Kidney tubule cell (primary cell): ENCODE data around the gene AMHR2.

ENCODE experiments used
- DNase-seq: peaks from one replicate; pipeline ENCODE4 v3.0.0-alpha.2; 2018; ENCODE audit warnings: low spot score

The AMHR2 gene

DNA sequence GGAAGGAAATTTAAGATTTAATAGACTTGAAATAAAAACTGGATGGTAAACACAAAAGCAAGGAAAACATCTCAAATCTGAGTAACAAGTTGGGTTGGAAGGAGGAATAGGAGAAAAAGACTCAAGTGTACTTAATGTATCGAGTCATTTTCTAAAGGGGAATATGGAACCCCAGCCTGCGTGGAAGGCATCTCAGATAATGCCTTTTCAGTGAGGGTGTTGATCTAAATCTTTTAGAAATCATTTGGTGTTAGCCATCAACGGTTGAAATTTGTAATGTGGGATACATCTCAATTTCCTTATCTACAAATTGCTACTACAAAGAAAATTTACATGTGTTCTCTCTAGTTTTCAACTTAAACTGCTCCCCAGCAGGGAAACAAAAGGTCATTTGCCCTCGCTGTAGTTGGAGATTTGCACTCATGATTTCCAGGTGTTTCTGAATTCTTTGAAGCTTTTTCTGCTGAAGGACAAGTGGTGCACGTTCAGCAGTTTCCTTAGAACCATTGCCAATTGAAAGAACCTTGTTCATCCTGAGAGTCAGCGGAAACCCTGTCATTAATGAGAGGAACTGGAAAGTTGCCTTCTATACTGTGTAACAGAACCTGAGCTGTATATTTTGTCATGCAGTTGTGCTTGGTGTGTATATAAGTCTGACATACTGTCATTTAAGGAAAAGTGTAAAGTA is 30.4 kb downstream of the AMHR2 start:
- no peak for DNase-seq

DNA sequence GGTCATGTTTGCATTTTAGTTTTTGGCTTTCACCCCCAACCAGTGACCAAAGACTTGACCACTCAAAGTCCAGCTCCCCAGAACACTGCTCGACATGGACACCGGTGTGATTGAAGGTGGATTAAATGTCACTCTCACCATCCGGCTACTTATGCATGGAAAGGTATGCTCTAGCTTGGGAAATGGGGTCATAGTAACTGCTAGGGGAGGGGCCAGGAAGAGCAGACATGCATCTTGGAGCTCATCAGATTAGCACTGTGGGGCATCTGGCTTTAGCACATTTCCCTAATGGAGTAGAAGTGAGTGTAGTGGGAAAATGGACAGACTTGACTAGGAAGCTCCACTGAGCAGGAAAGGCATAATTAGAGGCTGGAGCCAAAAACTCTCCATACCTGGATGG is 31.1 kb downstream of the AMHR2 start:
- DNase-seq: no peak

GRCh38 chr12:53456654-53457366 is 33.2 kb downstream of the AMHR2 start:
- DNase-seq: no peak

DNA sequence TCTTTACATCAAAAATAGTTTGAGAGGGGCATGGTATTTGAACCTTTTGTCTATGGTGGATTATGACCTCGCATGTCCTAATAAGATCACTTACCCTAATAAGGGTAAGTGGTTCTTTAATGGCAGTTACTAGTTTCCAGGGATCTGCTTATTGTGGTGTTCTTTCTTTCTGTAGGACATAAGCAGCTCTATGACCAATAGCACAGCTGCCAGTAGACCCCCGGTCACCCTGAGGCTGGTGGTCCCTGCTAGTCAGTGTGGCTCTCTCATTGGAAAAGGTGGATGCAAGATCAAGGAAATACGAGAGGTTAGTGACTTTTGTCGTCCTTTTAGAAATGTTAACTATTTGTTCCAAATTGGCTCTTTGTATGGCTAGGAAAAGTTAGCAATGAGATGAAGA is 35.4 kb downstream of the AMHR2 start:
- no peak for DNase-seq

GRCh38 chr12:53461059-53461458 is 37.4 kb downstream of the AMHR2 start:
- DNase-seq: no peak

GRCh38 chr12:53461591-53461990 is 37.9 kb downstream of the AMHR2 start:
- DNase-seq: no peak

GRCh38 chr12:53462935-53463334 is 39.3 kb downstream of the AMHR2 start:
- no peak for DNase-seq

GRCh38 chr12:53463802-53464560 is 40.3 kb downstream of the AMHR2 start:
- no peak for DNase-seq

- DNase-seq: no peak
These were observed 41.2 kb downstream of the AMHR2 start for GRCh38 chr12:53464685-53465418.

- DNase-seq: no peak
These were observed 42.0 kb downstream of the AMHR2 start for GRCh38 chr12:53465679-53466078.

- DNase-seq: no peak
These were observed 43.0 kb downstream of the AMHR2 start for GRCh38 chr12:53466640-53467039.

GRCh38 chr12:53467082-53467481 is 43.4 kb downstream of the AMHR2 start:
- DNase-seq: no peak

- DNase-seq: no peak
These were observed 44.2 kb downstream of the AMHR2 start for GRCh38 chr12:53467880-53468279.

- DNase-seq: no peak
These were observed 44.6 kb downstream of the AMHR2 start for GRCh38 chr12:53468282-53468681.

DNA sequence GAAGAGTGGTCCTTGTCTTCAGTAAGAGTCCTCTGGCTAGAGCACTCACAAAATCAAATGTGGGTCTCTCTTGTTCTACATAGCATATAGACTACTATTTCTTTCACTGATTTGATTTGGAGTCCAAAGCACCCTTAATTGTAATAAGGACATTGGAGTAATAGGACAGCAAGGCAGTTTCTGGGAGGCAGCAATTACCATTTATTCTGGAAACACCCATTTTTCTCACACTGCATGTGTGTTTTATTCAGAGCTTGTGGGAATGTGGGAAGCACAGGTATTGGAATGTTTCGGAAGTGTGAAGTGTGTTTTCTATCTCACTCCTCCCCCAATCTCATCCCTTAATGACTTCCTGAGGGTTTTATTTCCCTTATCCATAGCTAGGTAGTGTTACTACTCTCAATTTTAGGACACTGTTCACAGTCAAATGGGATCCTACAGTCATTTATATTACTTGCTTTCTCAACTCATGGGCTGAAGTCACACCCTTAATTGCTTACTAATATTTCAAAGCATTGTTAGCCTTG is 48.5 kb downstream of the AMHR2 start:
- no peak for DNase-seq

- no peak for DNase-seq
These were observed 50.4 kb downstream of the AMHR2 start for GRCh38 chr12:53474077-53474476.

GRCh38 chr12:53474819-53475218 is 51.2 kb downstream of the AMHR2 start:
- no peak for DNase-seq

GRCh38 chr12:53476769-53477209 is 53.1 kb downstream of the AMHR2 start:
- no peak for DNase-seq

DNA sequence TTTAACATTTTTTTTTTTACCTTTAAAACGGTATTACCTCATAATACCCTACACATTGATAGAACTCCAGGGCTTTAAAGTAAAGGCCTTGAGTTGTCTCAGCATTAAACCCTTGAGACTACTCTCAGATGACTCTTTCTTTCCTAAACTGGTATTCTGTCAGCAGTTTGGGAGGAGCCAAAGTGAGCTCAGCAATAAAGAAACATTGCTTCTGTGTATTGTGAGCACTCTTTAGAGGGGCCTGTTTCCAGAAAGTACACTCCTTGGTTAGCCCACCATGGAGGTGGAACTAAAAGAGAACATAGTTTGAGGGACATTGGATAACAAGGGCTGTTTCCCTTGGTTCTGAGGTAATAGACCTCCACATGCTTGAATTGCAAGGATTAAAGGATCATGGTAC is 55.2 kb downstream of the AMHR2 start:
- no peak for DNase-seq

- DNase-seq: no peak
These were observed 55.7 kb downstream of the AMHR2 start for GRCh38 chr12:53479331-53479730.

GRCh38 chr12:53480491-53481442 is 57.1 kb downstream of the AMHR2 start:
- DNase-seq: no peak
